Breast epithelium (tissue), 3 donors: ENCODE data around the gene GLMP.

Source experiments
- CTCF ChIP-seq, 3 donors: fragments of 450-650 bp; IDR thresholded peaks; one replicate each; pipeline ENCODE4 v1.5.1; 2016 to 2017; ENCODE audit warnings: antibody characterized with exemption in 3 of 3, mild to moderate bottlenecking in 3 of 3, moderate library complexity in 3 of 3
- POLR2A ChIP-seq: fragments of 450-650 bp; IDR thresholded peaks from one replicate; pipeline ENCODE4 v1.6.1; 2016; ENCODE audit warnings: antibody characterized with exemption, mild to moderate bottlenecking, moderate library complexity

GRCh38 chr1:156283521-156283920 lies 12.0 kb downstream of the GLMP start:
- TF ChIP-seq CTCF (IDR thresholded peaks at IDR 0.05): no peak
- no peak for TF ChIP-seq POLR2A
